Measurements from ENCODE around the gene APEH. TPM values are rescaled to one million over a fixed set of nuclear protein-coding genes. Genes with fewer than 3 reads are reported as not detected.

APEH gene
- polyA plus RNA-seq (ENCODE audit: insufficient read length in 3 of 3) = 100 to 1,000 TPM; 153 to 162 (median 156) TPM
- long read RNA-seq, donor 1, transcript APEH-201 (22 exons, 3,220 nt) = major isoform, 14 of 79 reads
- long read RNA-seq, donor 1, partial matches to known transcripts = 35 of 79 reads
- long read RNA-seq, donor 1, other reads (novel, unspliced or antisense) = 30 of 79 reads
- long read RNA-seq, donor 2, transcript APEH-201 (22 exons, 3,220 nt) = major isoform, 20 of 91 reads
- long read RNA-seq, donor 2, partial matches to known transcripts = 71 of 91 reads
- long read RNA-seq, donor 2, other reads (novel, unspliced or antisense) = 0 of 91 reads
- long read RNA-seq, donor 3, transcript APEH-201 (22 exons, 3,220 nt) = major isoform, 17 of 22 reads
- long read RNA-seq, donor 3, partial matches to known transcripts = 5 of 22 reads
- long read RNA-seq, donor 3, other reads (novel, unspliced or antisense) = 0 of 22 reads
- long read RNA-seq, donor 4, transcript APEH-201 (22 exons, 3,220 nt) = major isoform, 26 of 51 reads
- long read RNA-seq, donor 4, partial matches to known transcripts = 25 of 51 reads
- long read RNA-seq, donor 4, other reads (novel, unspliced or antisense) = 0 of 51 reads
- long read RNA-seq, donor 5, transcript APEH-201 (22 exons, 3,220 nt) = major isoform, 5 of 24 reads
- long read RNA-seq, donor 5, partial matches to known transcripts = 19 of 24 reads
- long read RNA-seq, donor 5, other reads (novel, unspliced or antisense) = 0 of 24 reads
- long read RNA-seq, donor 6, transcript APEH-201 (22 exons, 3,220 nt) = major isoform, 19 of 98 reads
- long read RNA-seq, donor 6, partial matches to known transcripts = 79 of 98 reads
- long read RNA-seq, donor 6, other reads (novel, unspliced or antisense) = 0 of 98 reads
- long read RNA-seq, donor 7, transcript APEH-201 (22 exons, 3,220 nt) = major isoform, 25 of 36 reads
- long read RNA-seq, donor 7, partial matches to known transcripts = 11 of 36 reads
- long read RNA-seq, donor 7, other reads (novel, unspliced or antisense) = 0 of 36 reads
- long read RNA-seq, donor 8, partial matches to known transcripts = 0 of 4 reads
- long read RNA-seq, donor 8, other reads (novel, unspliced or antisense) = 0 of 4 reads
- long read RNA-seq, donor 9, transcript APEH-201 (22 exons, 3,220 nt) = major isoform, 23 of 66 reads
- long read RNA-seq, donor 9, partial matches to known transcripts = 42 of 66 reads
- long read RNA-seq, donor 9, other reads (novel, unspliced or antisense) = 0 of 66 reads
- long read RNA-seq, donor 10, transcript APEH-201 (22 exons, 3,220 nt) = major isoform, 13 of 67 reads
- long read RNA-seq, donor 10, partial matches to known transcripts = 16 of 67 reads
- long read RNA-seq, donor 10, other reads (novel, unspliced or antisense) = 37 of 67 reads
- long read RNA-seq, donor 11, transcript APEH-201 (22 exons, 3,220 nt) = major isoform, 10 of 17 reads
- long read RNA-seq, donor 11, partial matches to known transcripts = 7 of 17 reads
- long read RNA-seq, donor 11, other reads (novel, unspliced or antisense) = 0 of 17 reads
- long read RNA-seq, donor 12, transcript APEH-201 (22 exons, 3,220 nt) = major isoform, 26 of 51 reads
- long read RNA-seq, donor 12, partial matches to known transcripts = 25 of 51 reads
- long read RNA-seq, donor 12, other reads (novel, unspliced or antisense) = 0 of 51 reads
- long read RNA-seq, donor 13, partial matches to known transcripts = 0 of 4 reads
- long read RNA-seq, donor 13, other reads (novel, unspliced or antisense) = 0 of 4 reads
- long read RNA-seq, donor 14 = 0 reads
- long read RNA-seq, donor 15, transcript APEH-201 (22 exons, 3,220 nt) = major isoform, 18 of 84 reads
- long read RNA-seq, donor 15, partial matches to known transcripts = 65 of 84 reads
- long read RNA-seq, donor 15, other reads (novel, unspliced or antisense) = 0 of 84 reads
- long read RNA-seq, donor 16, transcript APEH-201 (22 exons, 3,220 nt) = major isoform, 20 of 93 reads
- long read RNA-seq, donor 16, partial matches to known transcripts = 32 of 93 reads
- long read RNA-seq, donor 16, other reads (novel, unspliced or antisense) = 40 of 93 reads

GRCh38 chr3:49673715-49674496 lies at the start of gene APEH:
Gene APEH (plus strand): TSS chr3:49674351. CDS start chr3:49674402, 51 bp downstream.
- peak; percentile 94 for DNase-seq

GRCh38 chr3:49625071-49625470 lies 49.1 kb upstream of the APEH start:
- DNase-seq = no peak

GRCh38 chr3:49626101-49626581 lies 48.0 kb upstream of the APEH start:
- DNase-seq = no peak

- DNase-seq = no peak
Measured at GRCh38 chr3:49626796-49627195, 47.4 kb upstream of the APEH start.

GRCh38 chr3:49627634-49628033 lies 46.5 kb upstream of the APEH start:
- no peak for DNase-seq

GRCh38 chr3:49628249-49628648 lies 45.9 kb upstream of the APEH start:
- DNase-seq = no peak

GRCh38 chr3:49629451-49629850 lies 44.7 kb upstream of the APEH start:
- DNase-seq = no peak

GRCh38 chr3:49629866-49630265 lies 44.3 kb upstream of the APEH start:
- DNase-seq = no peak

GRCh38 chr3:49630784-49631183 lies 43.4 kb upstream of the APEH start:
- DNase-seq = no peak

- no peak for DNase-seq
Measured at GRCh38 chr3:49634736-49635135, 39.4 kb upstream of the APEH start.

- no peak for DNase-seq
Measured at GRCh38 chr3:49636883-49637609, 37.1 kb upstream of the APEH start.

GRCh38 chr3:49638445-49638844 lies 35.7 kb upstream of the APEH start:
- no peak for DNase-seq

GRCh38 chr3:49639551-49639950 lies 34.6 kb upstream of the APEH start:
- no peak for DNase-seq

GRCh38 chr3:49641292-49641691 lies 32.9 kb upstream of the APEH start:
- no peak for DNase-seq

GRCh38 chr3:49641921-49642707 lies 32.0 kb upstream of the APEH start:
- DNase-seq = no peak

- DNase-seq = no peak
Measured at GRCh38 chr3:49642708-49643145, 31.4 kb upstream of the APEH start.

GRCh38 chr3:49644684-49645083 lies 29.5 kb upstream of the APEH start:
- DNase-seq = no peak

- no peak for DNase-seq
Measured at GRCh38 chr3:49646236-49646635, 27.9 kb upstream of the APEH start.
